ENCODE measurements around the gene XAF1. TPM values are rescaled to one million over a fixed set of nuclear protein-coding genes. Genes with fewer than 3 reads are reported as not detected.
"Not testable (repeated sequence)": the region's sequence is repeated elsewhere in the genome, so short reads cannot be mapped to it uniquely, and the experiment has no call there.

Gene XAF1
- polyA plus RNA-seq, 1 experiment: 6.3 TPM

DNA sequence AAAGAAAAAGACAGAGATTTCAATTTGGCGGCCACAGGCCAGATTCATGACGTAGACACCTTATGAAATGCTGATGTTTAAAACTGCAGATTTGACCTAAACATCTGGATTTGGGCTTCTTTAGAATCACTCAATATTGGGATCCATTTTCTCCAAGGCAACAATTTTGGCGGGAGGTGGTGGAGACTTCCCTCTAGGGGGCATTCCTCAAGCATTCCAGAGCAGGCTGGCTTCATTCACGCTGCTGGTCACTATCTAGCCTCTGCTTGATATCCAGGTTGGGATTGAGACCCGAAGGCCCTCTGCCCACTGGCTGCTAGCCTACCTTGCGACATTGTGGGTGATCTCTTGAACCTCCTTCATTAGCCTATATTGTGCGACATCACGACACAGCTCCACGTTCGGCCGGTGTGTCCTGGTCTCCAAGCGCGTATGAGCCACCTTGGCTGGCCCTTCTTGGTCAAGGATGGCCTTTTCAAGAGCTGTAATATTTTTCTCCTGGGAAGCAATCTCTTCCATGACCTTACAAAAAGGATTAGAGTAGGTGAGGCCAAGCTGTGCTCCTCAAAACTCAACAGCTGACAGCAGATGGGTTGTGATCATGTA, 44.7 kb downstream of the XAF1 start:
- no peak for DNase-seq (ENCODE audit: low read depth, low spot score)
- Histone ChIP-seq H3K27ac (ENCODE audit: low read depth, low read length) (no peak overlapping the region), H3K9me3 (ENCODE audit: control insufficient read depth, insufficient read depth, low read length) (no peaks in the 10 kb centered on the region), H3K4me3 (ENCODE audit: low read depth, low read length) (no peak overlapping the region), H3K27me3 (ENCODE audit: control insufficient read depth, insufficient read depth, low read length) (peaks cover 7% of the 10 kb centered on the region)
- CTCF ChIA-PET: no interaction called here
- POLR2A ChIA-PET: no interaction called here
- TF ChIP-seq, protein P1, sequence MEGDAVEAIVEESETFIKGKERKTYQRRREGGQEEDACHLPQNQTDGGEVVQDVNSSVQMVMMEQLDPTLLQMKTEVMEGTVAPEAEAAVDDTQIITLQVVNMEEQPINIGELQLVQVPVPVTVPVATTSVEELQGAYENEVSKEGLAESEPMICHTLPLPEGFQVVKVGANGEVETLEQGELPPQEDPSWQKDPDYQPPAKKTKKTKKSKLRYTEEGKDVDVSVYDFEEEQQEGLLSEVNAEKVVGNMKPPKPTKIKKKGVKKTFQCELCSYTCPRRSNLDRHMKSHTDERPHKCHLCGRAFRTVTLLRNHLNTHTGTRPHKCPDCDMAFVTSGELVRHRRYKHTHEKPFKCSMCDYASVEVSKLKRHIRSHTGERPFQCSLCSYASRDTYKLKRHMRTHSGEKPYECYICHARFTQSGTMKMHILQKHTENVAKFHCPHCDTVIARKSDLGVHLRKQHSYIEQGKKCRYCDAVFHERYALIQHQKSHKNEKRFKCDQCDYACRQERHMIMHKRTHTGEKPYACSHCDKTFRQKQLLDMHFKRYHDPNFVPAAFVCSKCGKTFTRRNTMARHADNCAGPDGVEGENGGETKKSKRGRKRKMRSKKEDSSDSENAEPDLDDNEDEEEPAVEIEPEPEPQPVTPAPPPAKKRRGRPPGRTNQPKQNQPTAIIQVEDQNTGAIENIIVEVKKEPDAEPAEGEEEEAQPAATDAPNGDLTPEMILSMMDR (IDR thresholded peaks at IDR 0.05; ENCODE audit: low read depth, low read length): no peak

DNA sequence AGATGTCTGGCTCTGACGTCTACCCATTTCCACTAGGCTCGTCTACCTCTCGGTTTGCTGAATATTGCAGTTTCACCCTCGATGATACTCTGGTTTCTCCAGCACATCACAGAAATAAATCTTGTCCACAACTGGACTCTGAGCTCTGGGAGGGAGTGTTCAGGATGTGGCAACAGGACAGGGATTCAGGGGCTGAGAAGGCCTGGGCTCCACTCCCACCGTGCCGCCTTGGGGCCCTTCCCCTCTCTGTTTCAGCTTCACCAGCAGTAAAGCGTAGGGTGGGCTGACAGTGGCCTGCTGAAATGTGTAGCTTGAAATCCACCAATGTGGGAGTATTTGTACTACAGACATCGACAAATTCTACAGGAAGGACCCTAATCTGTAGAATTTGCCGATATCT, 55.7 kb downstream of the XAF1 start:
- POLR2A ChIA-PET: no interaction called here
- Histone ChIP-seq H3K27me3 (ENCODE audit: control insufficient read depth, insufficient read depth, low read length) (peaks cover 10% of the 10 kb centered on the region), H3K27ac (ENCODE audit: low read depth, low read length) (no peak overlapping the region), H3K9me3 (ENCODE audit: control insufficient read depth, insufficient read depth, low read length) (no peaks in the 10 kb centered on the region), H3K4me3 (ENCODE audit: low read depth, low read length) (no peak overlapping the region)
- no peak for DNase-seq (ENCODE audit: low read depth, low spot score)
- TF ChIP-seq, protein P1 (IDR thresholded peaks at IDR 0.05; ENCODE audit: low read depth, low read length): no peak
- CTCF ChIA-PET: no interaction called here

DNA sequence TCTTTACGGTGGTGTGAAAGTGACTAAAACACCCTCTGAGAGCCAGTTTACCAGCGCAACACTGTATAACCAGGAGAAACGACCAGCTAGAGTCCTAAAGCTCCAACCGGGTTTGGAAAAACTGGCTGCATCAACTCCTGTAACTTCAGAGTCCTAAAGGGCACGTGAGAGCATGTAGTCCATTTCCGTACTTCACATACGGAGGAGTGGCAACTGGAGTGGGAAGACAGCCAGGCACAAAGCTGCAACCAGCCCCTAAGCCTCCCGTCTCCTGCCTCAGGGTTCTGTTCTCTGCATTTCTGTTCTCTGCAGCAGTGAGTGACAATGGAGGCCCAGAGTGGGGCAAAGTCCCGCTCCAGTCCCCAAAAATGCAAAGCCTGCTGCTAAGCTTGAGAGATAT, 56.4 kb downstream of the XAF1 start:
- Histone ChIP-seq H3K9me3 (ENCODE audit: control insufficient read depth, insufficient read depth, low read length) (no peaks in the 10 kb centered on the region), H3K27ac (ENCODE audit: low read depth, low read length) (no peak overlapping the region), H3K4me3 (ENCODE audit: low read depth, low read length) (no peak overlapping the region), H3K27me3 (ENCODE audit: control insufficient read depth, insufficient read depth, low read length) (peaks cover 10% of the 10 kb centered on the region)
- POLR2A ChIA-PET: no interaction called here
- no peak for DNase-seq (ENCODE audit: low read depth, low spot score)
- TF ChIP-seq, protein P1 (IDR thresholded peaks at IDR 0.05; ENCODE audit: low read depth, low read length): no peak
- CTCF ChIA-PET: no interaction called here

DNA sequence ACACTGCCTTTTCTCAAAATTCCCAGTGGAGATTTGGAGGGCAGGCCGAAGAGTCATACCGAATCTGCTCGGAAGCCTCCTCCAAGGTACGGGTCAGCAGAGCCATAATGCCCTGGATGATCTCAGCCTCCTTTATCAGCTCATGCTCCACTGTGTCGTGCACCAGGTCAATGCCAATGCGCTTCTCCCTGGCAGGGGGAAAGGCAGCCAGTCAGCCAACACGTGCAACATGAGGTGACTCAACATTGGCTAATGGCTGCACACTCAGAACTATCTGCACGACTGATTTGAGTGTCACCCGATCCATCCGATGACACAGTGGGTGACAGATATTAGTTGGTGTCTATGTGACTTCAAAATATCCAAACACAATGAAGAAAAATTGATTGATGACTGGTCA, 59.9 kb downstream of the XAF1 start:
- no peak for DNase-seq (ENCODE audit: low read depth, low spot score)
- Histone ChIP-seq H3K27ac (ENCODE audit: low read depth, low read length) (no peak overlapping the region), H3K27me3 (ENCODE audit: control insufficient read depth, insufficient read depth, low read length) (peaks cover 7% of the 10 kb centered on the region), H3K4me3 (ENCODE audit: low read depth, low read length) (no peak overlapping the region), H3K9me3 (ENCODE audit: control insufficient read depth, insufficient read depth, low read length) (no peaks in the 10 kb centered on the region)
- ChIA-PET CTCF (no interaction called here), POLR2A (no interaction called here)
- TF ChIP-seq, protein P1 (IDR thresholded peaks at IDR 0.05; ENCODE audit: low read depth, low read length): no peak

DNA sequence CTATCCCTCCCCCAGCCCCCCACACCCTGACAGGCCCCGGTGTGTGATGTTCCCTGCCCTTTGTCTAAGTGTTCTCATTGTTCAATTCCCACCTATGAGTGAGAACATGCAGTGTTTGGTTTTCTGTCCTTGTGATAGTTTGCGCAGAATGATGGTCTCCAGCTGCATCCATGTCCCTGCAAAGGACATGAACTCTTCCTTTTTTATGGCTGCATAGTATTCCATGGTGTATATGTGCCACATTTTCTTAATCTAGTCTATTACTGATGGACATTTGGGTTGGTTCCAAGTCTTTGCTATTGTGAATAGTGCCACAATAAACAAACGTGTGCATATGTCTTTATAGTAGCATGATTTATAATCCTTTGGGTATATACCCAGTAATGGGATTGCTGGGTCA, 60.5 kb downstream of the XAF1 start:
- H3K4me3 ChIP-seq (ENCODE audit: low read depth, low read length); H3K9me3 ChIP-seq (ENCODE audit: control insufficient read depth, insufficient read depth, low read length); H3K27me3 ChIP-seq (ENCODE audit: control insufficient read depth, insufficient read depth, low read length); DNase-seq (ENCODE audit: low read depth, low spot score); H3K27ac ChIP-seq (ENCODE audit: low read depth, low read length); POLR2A ChIA-PET; CTCF ChIA-PET: not testable (repeated sequence)

DNA sequence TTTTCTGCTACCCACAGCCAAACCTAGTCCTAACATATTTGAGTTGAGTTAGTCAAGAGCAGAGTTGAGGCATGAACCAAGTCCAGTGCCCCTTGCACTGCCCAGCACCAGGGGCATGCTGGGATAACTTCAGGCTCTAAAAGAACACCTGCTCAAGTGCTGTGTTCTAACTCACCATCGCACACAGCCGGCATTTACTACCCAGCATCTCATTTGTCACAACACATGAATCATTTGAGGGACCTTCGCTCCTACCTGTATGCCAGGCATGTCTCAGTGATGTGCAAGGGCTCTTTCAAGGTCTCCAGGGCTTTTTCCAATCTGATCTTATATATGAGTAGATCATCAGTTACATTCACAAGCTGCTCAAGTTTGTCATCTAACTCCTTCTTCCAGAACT, 63.1 kb downstream of the XAF1 start:
- Histone ChIP-seq H3K27ac (ENCODE audit: low read depth, low read length) (no peak overlapping the region), H3K27me3 (ENCODE audit: control insufficient read depth, insufficient read depth, low read length) (peaks cover 2% of the 10 kb centered on the region), H3K9me3 (ENCODE audit: control insufficient read depth, insufficient read depth, low read length) (no peaks in the 10 kb centered on the region), H3K4me3 (ENCODE audit: low read depth, low read length) (no peak overlapping the region)
- TF ChIP-seq, protein P1 (IDR thresholded peaks at IDR 0.05; ENCODE audit: low read depth, low read length): no peak
- CTCF ChIA-PET: no interaction called here
- POLR2A ChIA-PET: no interaction called here
- no peak for DNase-seq (ENCODE audit: low read depth, low spot score)
